Stimulated activated CD8-positive, alpha-beta memory T cell treated with anti-CD3 and anti-CD28 coated beads, Interleukin-4, amount 100 ng/mL, for 24 hours (primary cell): ENCODE measurements around the gene DCUN1D1.

Experiments
- DNase-seq: peaks from one replicate; pipeline ENCODE4 v3.0.0-alpha.2; 2020; ENCODE audit warnings: low read depth

Gene DCUN1D1

DNA sequence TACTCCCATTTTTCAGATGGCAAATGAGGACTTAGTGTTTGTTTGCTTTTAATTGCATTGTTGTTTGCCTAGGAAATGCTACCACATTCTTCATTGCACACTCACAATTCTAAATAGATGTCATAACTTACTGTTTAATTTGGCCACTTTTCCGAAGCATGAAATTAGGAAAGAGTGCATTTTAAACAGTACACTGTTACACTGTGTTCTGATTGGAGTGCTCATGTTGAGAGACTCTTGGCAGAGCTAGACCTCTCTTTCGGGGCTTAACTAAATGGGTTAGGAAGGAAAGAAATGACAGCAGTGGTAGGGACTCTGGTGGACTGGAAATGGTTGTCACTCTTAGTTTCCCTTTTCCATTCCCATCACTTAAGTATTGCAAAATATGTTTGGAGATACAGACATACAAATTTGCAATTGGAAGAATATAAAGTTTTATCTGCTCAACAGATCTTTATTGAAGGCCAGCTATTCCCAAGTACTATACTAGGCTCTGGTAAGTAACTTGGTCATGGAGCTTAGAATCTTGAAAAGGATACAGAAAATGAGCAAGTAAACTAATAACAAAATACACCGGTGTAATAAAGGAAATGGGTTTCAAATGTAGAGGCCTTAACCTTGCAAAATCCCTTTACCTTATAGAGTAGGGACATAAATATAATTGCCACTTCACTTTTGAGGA is 90.2 kb downstream of the DCUN1D1 start:
- DNase-seq: no peak
